ENCODE measurements around the gene CXCL12.

The CXCL12 gene

GRCh38 chr10:44395902-44396670 lies 11.2 kb upstream of the CXCL12 start:
- no peak for TF ChIP-seq CTCF (IDR thresholded peaks at IDR 0.05)
- no peaks in the 10 kb centered on the region for H3K36me3 ChIP-seq
- no peaks in the 10 kb centered on the region for H3K4me1 ChIP-seq (ENCODE audit: control insufficient read depth in 1 of 2, insufficient read depth in 1 of 2, low read depth in 1 of 2, low read length in 1 of 2)
- H3K4me3 ChIP-seq (ENCODE audit: low read depth in 1 of 2, low read length in 1 of 2): no peak overlapping the region
- no peaks in the 10 kb centered on the region for H3K9me3 ChIP-seq
- H3K27ac ChIP-seq: no peak overlapping the region
- H3K27me3 ChIP-seq: peaks cover 44% of the 10 kb centered on the region

GRCh38 chr10:44395396-44395795 lies 10.5 kb upstream of the CXCL12 start:
- H3K36me3 ChIP-seq: no peaks in the 10 kb centered on the region
- H3K27ac ChIP-seq: no peak overlapping the region
- H3K27me3 ChIP-seq: peaks cover 51% of the 10 kb centered on the region
- H3K4me3 ChIP-seq (ENCODE audit: low read depth in 1 of 2, low read length in 1 of 2): no peak overlapping the region
- H3K4me1 ChIP-seq (ENCODE audit: control insufficient read depth in 1 of 2, insufficient read depth in 1 of 2, low read depth in 1 of 2, low read length in 1 of 2): no peaks in the 10 kb centered on the region
- TF ChIP-seq CTCF (IDR thresholded peaks at IDR 0.05): no peak
- no peaks in the 10 kb centered on the region for H3K9me3 ChIP-seq

GRCh38 chr10:44394696-44395381 lies 9.9 kb upstream of the CXCL12 start:
- Histone ChIP-seq H3K4me1 (ENCODE audit: control insufficient read depth in 1 of 2, insufficient read depth in 1 of 2, low read depth in 1 of 2, low read length in 1 of 2) (no peaks in the 10 kb centered on the region), H3K9me3 (no peaks in the 10 kb centered on the region), H3K27ac (no peak overlapping the region), H3K4me3 (ENCODE audit: low read depth in 1 of 2, low read length in 1 of 2) (no peak overlapping the region), H3K36me3 (no peaks in the 10 kb centered on the region), H3K27me3 (peaks cover 53% of the 10 kb centered on the region)
- TF ChIP-seq CTCF (IDR thresholded peaks at IDR 0.05): no peak

- no peak overlapping the region for H3K27ac ChIP-seq
- H3K36me3 ChIP-seq: no peaks in the 10 kb centered on the region
- TF ChIP-seq CTCF (IDR thresholded peaks at IDR 0.05): no peak
- H3K4me1 ChIP-seq (ENCODE audit: control insufficient read depth in 1 of 2, insufficient read depth in 1 of 2, low read depth in 1 of 2, low read length in 1 of 2): no peaks in the 10 kb centered on the region
- no peak overlapping the region for H3K4me3 ChIP-seq (ENCODE audit: low read depth in 1 of 2, low read length in 1 of 2)
- no peaks in the 10 kb centered on the region for H3K9me3 ChIP-seq
- peaks cover 51% of the 10 kb centered on the region for H3K27me3 ChIP-seq
These were observed 9.1 kb upstream of the CXCL12 start for GRCh38 chr10:44393834-44394547.

- Histone ChIP-seq H3K4me1 (ENCODE audit: control insufficient read depth in 1 of 2, insufficient read depth in 1 of 2, low read depth in 1 of 2, low read length in 1 of 2) (no peaks in the 10 kb centered on the region), H3K27ac (no peak overlapping the region), H3K27me3 (peaks cover 50% of the 10 kb centered on the region), H3K4me3 (ENCODE audit: low read depth in 1 of 2, low read length in 1 of 2) (no peak overlapping the region), H3K36me3 (no peaks in the 10 kb centered on the region), H3K9me3 (no peaks in the 10 kb centered on the region)
- TF ChIP-seq CTCF (IDR thresholded peaks at IDR 0.05): no peak
These were observed 8.2 kb upstream of the CXCL12 start for GRCh38 chr10:44393051-44393630.
